ENCODE measurements around the gene TMC6. TPM values are rescaled to one million over a fixed set of nuclear protein-coding genes. Genes with fewer than 3 reads are reported as not detected.

TMC6 gene
- total and polyA plus RNA-seq, 8 donors, result 15.6 to 61.2 (median 25.5) TPM

DNA sequence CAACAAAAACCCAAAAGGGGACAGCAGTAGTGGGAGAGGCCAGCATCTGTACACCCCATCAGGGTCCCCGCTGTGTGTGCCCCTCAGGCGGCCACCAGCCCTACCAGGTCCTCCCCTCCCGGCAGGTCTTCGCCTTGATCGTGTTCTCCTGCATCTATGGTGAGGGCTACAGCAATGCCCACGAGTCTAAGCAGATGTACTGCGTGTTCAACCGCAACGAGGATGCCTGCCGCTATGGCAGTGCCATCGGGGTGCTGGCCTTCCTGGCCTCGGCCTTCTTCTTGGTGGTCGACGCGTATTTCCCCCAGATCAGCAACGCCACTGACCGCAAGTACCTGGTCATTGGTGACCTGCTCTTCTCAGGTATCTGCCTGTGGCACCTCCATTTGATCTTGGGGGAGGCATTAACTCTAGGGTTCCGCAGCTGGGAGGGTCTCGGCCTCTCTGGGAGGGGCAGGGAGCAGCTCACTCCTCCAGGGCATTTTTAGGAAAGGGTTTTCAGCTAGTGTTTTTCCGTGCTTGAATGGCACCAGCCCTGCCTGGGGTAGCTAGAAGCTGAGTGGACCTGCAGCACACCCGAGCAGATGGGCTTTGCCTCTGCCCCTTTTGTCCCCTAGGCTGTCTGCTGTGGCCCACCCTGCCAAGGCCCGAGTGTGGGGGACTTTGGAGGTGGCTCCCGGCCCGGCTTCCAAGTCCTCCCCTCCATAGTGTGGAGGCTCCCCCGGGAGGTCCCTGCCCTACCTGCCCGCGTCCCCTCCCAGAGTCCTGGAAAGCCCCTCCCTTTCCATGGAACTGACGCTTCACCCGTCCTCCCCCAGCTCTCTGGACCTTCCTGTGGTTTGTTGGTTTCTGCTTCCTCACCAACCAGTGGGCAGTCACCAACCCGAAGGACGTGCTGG lies 42.4 kb upstream of the TMC6 start:
- WGBS, 2 donors, result 83 to 87% methylated on average over 30 to 31 of the region's 31 CpGs
- Histone ChIP-seq H3K4me1 (peaks cover 14 to 53% (median 26%) of the 10 kb centered on the region in 3 donors), H3K27ac (no peak overlapping the region), H3K36me3 (peaks cover 0 to 18% (median 12%) of the 10 kb centered on the region in 3 donors), H3K27me3 (no peaks in the 10 kb centered on the region), H3K4me3 (no peak overlapping the region), H3K9me3 (no peaks in the 10 kb centered on the region)
- no peak for FAIRE-seq
- ATAC-seq, result no peak
- peak in 1 of 6 donors; percentile 82 for DNase-seq
- intact Hi-C loops (cut with DNase I), result loop anchor here in 1 of 3 donors (5.0 kb wide), 1 partner anchor 49 kb away; no protein-coding TSS in a partner anchor
- TF ChIP-seq, protein P1, sequence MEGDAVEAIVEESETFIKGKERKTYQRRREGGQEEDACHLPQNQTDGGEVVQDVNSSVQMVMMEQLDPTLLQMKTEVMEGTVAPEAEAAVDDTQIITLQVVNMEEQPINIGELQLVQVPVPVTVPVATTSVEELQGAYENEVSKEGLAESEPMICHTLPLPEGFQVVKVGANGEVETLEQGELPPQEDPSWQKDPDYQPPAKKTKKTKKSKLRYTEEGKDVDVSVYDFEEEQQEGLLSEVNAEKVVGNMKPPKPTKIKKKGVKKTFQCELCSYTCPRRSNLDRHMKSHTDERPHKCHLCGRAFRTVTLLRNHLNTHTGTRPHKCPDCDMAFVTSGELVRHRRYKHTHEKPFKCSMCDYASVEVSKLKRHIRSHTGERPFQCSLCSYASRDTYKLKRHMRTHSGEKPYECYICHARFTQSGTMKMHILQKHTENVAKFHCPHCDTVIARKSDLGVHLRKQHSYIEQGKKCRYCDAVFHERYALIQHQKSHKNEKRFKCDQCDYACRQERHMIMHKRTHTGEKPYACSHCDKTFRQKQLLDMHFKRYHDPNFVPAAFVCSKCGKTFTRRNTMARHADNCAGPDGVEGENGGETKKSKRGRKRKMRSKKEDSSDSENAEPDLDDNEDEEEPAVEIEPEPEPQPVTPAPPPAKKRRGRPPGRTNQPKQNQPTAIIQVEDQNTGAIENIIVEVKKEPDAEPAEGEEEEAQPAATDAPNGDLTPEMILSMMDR (IDR thresholded peaks at IDR 0.05), result no peak

DNA sequence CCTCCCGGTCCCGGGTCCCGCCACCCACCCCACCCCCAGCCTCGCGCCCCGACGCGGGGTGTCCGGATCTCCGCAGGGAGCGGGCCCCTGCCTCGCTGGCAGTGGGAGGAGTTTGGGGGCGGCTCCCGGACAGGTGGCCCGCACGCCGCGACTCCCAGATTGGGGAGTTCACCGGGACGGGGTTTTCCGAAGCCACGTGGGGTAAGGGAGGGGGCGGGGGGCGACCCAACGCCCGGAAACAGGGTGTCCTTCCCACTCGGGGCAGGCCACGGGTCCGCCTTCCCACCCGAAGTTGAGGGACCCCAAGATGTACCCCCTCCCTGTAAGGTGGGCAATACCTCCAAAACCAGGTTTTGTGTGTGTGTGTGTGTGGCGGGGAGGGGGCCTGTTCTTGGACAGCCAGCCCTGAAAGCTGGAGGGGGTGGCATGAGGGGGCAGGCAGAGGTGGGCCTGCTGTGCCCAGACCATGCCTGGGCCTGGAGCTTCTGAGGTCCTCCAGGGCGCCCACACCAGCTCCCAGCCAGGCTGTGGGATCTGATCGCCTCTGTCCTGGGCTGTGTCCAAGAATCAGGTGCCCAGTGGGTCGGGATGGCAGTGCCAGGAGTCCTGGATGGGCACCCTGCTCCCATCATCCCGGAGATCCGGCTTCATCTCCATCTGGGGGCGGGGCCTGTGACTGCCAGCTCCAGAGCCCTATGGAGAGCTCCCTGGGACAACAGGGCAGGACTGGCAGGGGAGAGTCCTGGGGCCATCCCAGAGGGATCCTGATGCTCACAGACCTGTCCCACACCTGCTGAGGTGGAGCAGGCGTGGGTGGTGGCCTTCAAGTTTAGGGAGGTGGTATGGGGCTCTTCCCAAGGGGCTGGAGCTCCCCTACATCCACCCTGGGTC lies 40.6 kb upstream of the TMC6 start:
- peak; percentile 62 to 90 (median 74) for DNase-seq
- H3K4me1 ChIP-seq, result peaks cover 8 to 36% (median 10%) of the 10 kb centered on the region in 3 donors
- no peaks in the 10 kb centered on the region for H3K9me3 ChIP-seq
- peak overlapping the region; percentile 69 to 82 (median 75) for H3K4me3 ChIP-seq
- intact Hi-C loops (cut with DNase I), result no loop called here
- TF ChIP-seq, protein P1 (IDR thresholded peaks at IDR 0.05), result no peak
- 2 to 3% methylated on average over 7 to 38 of the region's 38 CpGs for WGBS, 2 donors
- peak overlapping the region; percentile 67 to 89 (median 84) for H3K27ac ChIP-seq
- H3K36me3 ChIP-seq, result peaks cover 0 to 18% (median 12%) of the 10 kb centered on the region in 3 donors
- H3K27me3 ChIP-seq, result no peaks in the 10 kb centered on the region
- FAIRE-seq, result no peak
- peak; percentile 36 to 61 (median 54) for ATAC-seq

DNA sequence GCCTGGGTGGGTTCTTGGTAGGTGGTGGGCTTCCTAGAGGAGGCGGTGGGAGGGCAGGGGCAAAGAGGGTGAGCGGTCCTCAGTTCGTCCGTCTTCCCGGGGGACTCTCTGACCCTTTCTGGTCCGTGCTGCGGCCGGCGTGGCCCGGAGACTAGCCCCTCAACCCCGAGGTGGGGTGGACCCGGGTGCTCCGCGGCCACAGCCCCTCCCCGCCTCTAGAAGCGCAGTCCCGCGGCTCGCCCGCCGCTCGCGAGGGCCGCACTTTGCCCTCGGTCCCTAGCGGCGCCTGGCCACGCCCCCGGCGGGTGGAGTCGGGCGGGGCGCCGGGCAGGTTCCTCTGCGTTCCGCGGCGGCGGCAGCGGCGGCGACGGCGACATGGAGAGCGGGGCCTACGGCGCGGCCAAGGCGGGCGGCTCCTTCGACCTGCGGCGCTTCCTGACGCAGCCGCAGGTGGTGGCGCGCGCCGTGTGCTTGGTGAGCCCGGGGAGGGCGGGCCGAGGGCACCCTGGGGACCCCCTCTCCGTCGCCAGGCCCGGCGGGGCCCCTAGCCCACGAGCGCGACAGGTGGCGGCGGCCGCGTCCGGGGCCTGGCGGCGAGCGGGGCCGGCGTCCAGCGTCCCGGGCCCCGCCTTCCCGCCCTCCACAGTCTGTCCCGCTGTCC lies 39.8 kb upstream of the TMC6 start, which contains the start of gene SYNGR2:
TSS of gene SYNGR2 (plus strand) at position 340 of the 661 bp plus-strand sequence. CDS start at position 376, 36 bp downstream.
- 1% methylated on average over 68 to 84 of the region's 84 CpGs for WGBS, 2 donors
- H3K27me3 ChIP-seq, result no peaks in the 10 kb centered on the region
- ATAC-seq, result peak; percentile 84 to 91 (median 86)

DNA sequence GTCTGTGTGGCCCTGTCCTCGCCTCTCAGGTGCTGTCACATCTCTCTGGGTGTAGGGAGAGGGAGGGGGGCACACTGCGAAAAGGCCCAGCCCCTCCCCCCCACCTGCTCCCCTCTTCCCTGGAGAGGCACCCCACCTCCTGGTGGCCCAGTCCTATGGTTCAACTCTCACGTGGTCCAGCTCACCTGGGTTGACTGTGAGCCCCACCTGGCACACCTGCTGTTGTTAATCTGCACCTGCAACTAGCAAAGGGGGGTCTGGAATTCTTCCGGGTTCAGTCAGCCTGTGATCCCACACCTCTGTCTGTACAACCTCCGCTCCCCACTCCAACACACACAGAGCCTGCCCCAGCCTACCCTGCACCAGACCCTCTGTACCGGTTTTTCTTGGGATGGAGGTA lies 37.9 kb upstream of the TMC6 start:
- WGBS, 2 donors, result 65 to 67% methylated on average over 5 to 6 of the region's 6 CpGs
- intact Hi-C loops (cut with DNase I), result no loop called here
- ATAC-seq (no peak), FAIRE-seq (no peak), DNase-seq (peak in 1 of 6 donors; percentile 14)
- Histone ChIP-seq H3K27ac (no peak overlapping the region), H3K4me1 (peaks cover 0 to 12% (median 6%) of the 10 kb centered on the region in 3 donors), H3K9me3 (no peaks in the 10 kb centered on the region), H3K4me3 (no peak overlapping the region), H3K27me3 (no peaks in the 10 kb centered on the region), H3K36me3 (no peaks in the 10 kb centered on the region)
- TF ChIP-seq, protein P1 (IDR thresholded peaks at IDR 0.05), result no peak

More for the DNA sequence above, 39.8 kb upstream of the TMC6 start, which contains the start of gene SYNGR2:
- FAIRE-seq, result no peak
- Histone ChIP-seq H3K4me1 (peaks cover under 1 to 28% (median 6%) of the 10 kb centered on the region in 3 donors), H3K27ac (peak within 1 kb of the TSS; percentile 67 to 89 (median 84)), H3K36me3 (peaks cover 0 to 18% (median 12%) of the 10 kb centered on the region in 3 donors), H3K9me3 (no peaks in the 10 kb centered on the region), H3K4me3 (peak within 1 kb of the TSS; percentile 69 to 82 (median 75))
- TF ChIP-seq, protein P1 (IDR thresholded peaks at IDR 0.05), result no peak
- intact Hi-C loops (cut with DNase I), result no loop called here
- peak; percentile 83 to 97 (median 89) for DNase-seq
